NCI-H82 treated with DMSO at 0.1 percent for 48 hours (cell line): ENCODE data around the gene AKR1B1.

ENCODE experiments used
- DNase-seq: peaks from one replicate; lab custom pipeline; 2025; ENCODE audit not compliant: unreplicated experiment; lab: John Stamatoyannopoulos, UW

The AKR1B1 gene

GRCh38 chr7:134446446-134446845 lies 12.5 kb downstream of the AKR1B1 start:
- no peak for DNase-seq

DNA sequence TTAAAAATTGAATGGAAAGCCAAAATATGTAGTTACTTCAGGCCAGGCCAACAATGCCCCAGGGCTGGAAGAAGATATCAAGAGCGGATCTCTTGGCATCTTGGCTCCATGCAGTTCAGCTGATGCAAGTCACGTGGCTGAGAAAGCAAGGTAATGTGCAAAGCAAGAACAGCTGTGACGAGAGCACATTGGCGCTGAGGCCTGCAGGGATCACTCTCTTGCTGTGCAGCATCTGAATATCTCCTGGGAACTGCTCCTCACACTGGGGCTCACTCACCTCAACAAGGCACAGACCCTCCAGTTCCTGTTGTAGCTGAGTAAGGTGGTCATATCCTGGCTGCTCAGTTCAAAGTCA lies 14.0 kb downstream of the AKR1B1 start:
- DNase-seq = no peak

DNA sequence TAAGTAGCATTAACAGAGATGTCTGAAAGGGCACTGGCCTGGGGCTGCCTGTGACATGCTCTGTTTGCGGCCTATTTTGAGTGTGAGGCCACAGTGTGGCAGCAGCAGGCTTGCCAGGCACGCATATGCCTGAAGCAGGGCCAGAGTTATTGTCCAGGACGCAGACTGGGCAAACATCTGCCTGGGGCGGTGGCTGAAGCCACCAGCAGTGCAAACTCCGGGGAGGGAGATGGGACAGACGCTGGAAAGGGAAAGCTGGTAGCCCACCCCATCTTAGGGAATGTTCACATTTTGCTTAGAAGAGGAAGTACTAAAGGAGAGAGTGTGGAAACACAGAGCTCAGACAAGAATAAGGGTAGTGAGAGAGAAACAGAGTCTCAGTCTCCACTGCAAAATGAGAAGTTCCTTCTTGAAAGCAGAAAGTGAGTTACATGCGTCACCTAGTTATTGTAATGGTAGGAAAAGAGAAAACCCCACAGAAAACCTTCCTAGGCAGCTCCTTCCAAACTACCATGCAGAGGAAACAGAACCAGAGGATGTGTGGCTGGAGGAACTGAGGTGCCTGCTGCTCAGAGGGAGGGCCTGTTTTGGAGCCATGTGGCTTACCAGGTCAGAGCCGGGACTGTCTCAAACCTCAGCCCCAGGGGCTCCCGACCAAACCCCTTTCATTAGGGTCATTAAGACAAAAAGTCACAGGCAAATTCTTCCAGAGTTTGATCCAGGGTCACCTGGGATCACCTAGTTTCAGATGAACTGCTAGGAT lies 14.5 kb downstream of the AKR1B1 start:
- DNase-seq = no peak

GRCh38 chr7:134443396-134444070 lies 15.4 kb downstream of the AKR1B1 start:
- no peak for DNase-seq

DNA sequence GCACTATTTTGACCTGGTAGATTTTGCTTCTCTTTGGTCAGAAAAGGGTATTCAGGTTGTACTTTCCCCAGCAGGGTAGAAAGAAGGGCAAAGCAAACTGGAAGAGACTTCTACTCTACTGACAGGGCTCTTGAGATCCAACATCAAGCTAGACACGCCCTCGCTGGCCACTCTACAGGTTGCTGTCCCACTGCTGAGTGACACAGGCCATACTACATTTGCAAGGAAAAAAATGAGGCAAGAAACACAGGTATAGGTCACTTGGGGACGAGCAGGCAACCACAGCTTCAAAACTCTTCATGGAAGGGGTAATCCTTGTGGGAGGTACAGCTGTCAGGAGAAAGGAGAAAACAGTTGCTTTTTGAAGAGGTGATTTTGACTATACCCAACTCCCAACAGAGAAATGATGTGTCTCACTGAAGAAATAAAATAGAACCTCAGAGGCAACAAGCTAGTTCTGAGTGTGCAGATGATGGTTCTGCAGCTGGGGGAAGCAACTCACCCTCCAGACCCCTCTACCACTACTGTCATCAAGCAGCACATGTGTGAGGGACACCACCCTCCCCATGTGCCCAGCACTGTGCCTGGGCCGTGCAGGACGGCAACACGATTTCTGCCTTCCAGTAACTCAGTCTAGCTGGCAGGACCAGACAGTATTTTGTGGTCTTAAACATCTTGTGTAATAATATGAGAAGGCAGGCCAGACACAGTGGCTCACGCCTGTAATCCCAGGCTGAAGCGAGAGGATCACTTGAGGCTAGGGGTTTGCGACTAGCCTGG lies 16.3 kb downstream of the AKR1B1 start:
- DNase-seq = no peak

DNA sequence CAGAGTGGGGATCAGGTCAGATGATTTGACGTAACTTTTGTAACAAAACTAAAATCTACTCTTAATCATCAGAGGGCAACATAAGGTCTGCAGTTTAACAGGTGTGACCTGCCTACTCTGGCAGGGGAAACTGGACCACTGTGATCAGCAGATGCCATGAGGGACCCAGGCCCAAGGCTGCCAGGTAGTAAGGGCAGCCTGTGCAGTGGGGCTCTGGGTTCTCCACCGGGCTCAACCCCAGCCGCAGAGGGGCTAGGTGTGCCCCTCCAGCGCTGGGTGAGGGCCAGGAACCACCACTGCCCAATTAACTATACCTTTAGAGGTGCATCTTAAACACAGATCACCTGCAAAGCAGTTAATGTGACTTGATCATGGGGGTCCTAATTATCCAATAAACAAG lies 17.6 kb downstream of the AKR1B1 start:
- DNase-seq = no peak

DNA sequence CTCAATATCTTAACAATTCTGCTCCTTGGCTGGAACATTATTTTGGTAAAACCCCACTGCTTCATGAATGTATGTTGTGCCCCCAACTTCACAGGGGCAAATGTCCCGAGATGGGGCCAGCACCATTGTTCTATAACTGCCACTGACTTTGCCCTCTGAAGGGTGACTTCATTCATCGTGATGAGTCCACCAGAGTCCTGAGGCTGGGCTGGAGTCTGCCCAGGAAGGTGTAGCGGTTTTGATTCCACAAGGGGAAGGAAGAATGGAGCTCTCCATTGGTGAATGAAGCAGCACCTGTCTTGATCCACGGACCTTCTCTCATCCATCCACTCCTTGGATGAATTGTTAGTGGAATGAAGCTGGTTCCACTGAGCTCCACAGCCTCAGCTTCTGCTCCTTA lies 18.4 kb downstream of the AKR1B1 start:
- no peak for DNase-seq

DNA sequence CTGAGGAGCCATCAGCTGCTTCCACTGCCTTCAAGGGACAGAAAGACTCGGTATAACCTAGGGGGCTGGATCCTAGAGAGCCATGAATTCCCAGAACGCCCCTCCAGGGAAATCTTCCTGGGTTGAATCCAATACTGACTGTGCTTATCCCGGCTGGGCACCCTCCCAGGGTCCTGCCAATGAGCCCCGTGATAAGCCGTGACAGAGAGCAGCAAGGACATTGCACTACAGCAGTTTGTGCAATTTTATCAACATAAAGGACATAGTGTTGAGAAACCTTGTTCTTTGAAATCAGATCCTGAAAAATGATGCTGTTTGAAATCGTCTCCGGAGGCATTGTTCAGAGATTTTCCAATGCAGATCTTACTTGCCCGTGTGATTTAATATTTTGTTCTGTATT lies 18.8 kb downstream of the AKR1B1 start:
- DNase-seq = no peak

DNA sequence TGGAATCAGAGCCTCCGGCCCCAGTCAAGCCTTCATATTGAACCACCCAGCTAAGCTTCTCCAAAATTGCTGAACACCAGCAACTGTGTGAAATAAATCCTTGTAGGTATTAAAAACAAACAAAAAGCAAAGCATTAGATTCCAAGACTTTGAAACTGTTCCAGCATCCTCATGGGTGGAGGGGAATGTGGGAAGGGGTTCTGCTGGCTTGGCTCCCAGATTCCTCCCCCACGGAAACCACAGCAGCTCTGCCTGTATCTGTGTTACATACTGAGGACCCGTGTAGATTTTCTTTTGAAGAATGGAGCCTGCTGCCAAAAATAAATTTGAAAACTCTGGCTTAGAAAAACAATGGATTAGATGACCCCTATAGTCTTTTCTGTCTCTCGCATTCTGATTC lies 20.0 kb downstream of the AKR1B1 start:
- no peak for DNase-seq

DNA sequence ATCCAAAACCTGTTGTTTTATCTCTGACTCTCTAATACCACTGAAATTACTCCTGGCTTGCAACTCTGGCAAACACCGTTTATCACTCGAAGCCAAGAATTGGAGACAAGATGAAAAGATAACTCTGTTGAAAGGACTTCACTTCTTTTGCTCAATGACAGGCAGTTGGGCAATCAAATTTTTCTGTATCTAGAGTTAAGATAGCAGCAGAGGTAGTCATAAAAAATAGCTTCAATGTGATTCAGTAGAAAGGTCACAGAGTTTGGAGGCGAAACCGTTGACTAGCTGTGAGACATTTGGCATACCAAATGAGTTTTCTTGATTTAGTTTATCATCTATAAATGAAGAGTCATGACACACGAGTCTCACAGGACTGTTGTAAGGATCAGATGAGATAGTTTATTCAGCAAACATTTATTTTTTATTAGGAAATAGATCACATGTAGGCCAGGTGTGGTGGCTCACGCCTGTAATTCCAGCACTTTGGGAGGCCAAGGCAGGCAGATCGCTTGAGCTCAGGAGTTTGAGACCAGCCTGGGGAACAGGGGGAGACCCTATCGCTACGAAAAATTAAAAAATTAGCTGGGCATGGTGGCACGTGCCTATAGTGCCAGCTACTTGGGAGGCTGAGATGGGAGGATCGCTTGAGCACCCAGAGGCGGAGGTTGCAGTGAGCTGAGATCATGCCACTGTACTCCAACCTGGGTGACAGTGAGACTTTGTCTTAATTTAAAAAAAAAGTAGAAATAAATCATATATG lies 23.6 kb downstream of the AKR1B1 start:
- DNase-seq = no peak

DNA sequence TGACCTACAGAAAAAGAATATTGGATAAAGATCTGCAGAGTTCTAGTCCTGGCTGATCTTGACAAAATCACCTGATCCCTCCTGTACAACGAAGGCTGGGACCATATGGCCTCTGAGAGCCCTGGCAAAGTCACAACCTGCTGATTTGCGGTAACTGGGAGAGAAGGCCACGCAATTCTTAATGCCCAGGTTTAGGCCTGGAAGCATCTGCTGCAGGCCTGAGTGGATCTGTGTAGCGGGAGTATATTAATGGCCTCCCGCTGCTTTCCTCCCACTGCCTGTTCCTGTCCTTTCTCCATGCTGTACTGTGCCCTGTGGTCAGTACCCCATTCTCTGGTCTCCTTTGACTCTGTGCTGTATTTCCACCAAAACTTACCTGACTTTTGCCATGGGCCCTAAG lies 24.2 kb downstream of the AKR1B1 start:
- peak; percentile 49 for DNase-seq

DNA sequence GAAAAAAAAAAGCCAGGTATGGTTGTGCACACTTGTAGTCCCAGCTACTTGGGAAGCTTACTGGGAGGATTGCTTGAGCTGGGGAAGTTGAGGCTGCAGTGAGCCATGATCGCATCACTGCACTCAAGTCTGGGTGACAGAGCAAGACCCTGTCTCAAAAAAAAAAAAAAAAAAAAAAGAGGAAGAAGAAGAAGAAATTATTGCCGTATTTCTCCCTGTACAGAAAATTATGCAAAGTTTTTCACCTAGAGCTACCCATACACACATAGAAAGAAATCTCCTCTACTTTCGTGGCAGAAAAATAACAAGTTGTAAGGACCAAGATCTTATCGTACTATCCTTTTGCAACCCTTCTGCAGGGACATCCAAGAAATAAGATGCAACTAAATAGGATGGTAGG lies 25.5 kb downstream of the AKR1B1 start:
- DNase-seq = no peak

DNA sequence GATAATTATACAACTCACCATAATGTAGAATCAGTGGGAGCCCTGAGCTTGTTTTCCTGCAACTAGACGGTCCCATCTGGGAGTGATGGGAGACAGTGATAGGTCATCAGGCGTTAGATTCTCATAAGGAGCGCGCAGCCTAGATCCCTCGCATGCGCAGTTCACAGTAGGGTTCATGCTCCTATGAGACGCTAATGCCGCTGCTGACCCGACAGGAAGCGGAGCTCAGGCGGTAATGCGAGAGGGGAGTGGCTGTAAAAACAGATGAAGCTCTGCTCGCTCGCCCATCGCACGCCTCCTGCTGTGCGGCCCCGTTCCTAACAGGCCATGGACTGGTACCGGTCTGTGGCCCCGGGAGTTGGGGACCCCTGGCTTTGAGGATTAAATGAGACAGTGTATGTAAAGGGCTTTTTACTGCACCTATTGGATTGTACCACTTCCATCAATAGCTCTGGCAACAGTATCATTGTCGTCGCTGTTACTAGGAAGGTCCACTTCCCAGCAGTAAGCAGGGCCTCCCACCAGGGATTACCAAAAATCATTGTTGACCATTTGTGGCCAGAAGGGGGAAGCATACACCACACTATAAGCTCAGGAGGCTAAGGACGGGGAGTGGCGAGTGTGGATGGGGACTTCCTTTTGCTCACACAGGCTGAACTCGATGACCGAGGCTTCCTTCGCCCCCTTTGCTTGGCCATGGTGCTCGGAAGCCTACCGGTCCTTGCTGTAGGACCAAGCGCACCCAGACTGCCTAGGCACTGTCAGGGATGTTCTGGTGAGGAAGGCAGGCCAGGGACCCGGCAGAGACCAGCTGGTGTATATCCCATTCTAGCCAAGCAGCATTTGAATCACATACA lies 26.4 kb downstream of the AKR1B1 start:
- peak; percentile 93 for DNase-seq

DNA sequence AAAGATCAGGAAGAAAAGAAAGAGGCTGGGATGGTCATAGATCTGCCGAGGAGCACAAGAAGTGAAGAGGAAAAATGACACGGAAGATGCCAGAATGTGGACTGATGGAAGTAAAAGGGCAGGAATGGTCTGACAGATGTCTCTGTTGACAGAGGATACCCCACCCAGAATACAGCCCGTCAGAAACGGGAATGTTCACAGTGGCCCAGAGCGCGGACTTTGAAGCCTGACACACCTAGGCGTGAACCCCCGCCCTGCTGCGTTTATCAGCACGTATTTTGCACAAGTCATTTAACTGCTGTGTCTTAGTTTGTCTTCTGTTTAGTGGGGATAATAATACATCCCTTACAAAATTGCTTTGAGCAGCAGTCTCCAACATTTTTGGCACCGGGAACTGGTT lies 27.1 kb downstream of the AKR1B1 start:
- DNase-seq = no peak

- no peak for DNase-seq
Measured at GRCh38 chr7:134429481-134429880, 29.4 kb downstream of the AKR1B1 start.

- DNase-seq = no peak
Measured at GRCh38 chr7:134428942-134429341, 30.0 kb downstream of the AKR1B1 start.

GRCh38 chr7:134427896-134428295 lies 31.0 kb downstream of the AKR1B1 start:
- DNase-seq = no peak

GRCh38 chr7:134425777-134426176 lies 33.1 kb downstream of the AKR1B1 start:
- no peak for DNase-seq

DNA sequence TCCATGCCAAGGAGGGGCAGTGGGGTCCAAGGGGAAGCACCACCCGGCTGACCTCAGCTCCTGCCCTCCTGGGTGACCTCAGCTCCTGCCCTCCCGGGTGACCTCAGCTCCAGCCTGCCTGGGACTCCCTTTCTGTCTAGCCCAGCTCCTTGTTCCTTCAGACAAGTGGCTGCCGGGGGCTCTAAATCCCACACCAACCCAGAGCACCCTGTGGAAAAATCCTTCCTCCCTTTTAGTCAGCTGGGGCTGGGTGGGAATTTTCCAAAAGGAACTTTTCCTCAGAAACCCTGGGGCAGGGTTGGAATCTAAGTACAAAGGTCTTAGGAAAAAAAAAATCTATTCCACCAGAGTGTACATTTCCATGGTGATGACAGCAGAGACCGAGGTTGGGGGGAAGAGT lies 36.3 kb downstream of the AKR1B1 start:
- no peak for DNase-seq

GRCh38 chr7:134422008-134422407 lies 36.9 kb downstream of the AKR1B1 start:
- DNase-seq = no peak
